ENCODE measurements around the gene MAP4K2.

Gene MAP4K2

DNA sequence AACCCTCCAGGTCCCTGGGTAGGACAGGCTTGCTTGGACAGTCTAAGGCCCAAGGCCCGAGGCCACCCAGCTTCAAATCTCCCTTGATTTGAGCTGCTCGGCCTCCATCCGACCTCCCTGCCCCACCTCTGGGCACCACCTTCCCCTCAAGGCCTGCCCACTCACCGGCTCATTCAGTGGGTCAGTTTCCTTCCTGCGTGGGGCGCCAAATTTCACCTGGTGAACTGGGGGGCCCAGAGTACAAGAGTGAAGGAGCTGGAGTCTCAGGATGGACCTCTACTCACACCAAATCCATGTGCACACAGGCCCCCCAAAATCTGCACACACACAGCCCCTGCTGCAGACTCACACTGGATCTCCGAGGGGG is 3.8 kb downstream of the MAP4K2 start:
- TF ChIP-seq, protein P1, sequence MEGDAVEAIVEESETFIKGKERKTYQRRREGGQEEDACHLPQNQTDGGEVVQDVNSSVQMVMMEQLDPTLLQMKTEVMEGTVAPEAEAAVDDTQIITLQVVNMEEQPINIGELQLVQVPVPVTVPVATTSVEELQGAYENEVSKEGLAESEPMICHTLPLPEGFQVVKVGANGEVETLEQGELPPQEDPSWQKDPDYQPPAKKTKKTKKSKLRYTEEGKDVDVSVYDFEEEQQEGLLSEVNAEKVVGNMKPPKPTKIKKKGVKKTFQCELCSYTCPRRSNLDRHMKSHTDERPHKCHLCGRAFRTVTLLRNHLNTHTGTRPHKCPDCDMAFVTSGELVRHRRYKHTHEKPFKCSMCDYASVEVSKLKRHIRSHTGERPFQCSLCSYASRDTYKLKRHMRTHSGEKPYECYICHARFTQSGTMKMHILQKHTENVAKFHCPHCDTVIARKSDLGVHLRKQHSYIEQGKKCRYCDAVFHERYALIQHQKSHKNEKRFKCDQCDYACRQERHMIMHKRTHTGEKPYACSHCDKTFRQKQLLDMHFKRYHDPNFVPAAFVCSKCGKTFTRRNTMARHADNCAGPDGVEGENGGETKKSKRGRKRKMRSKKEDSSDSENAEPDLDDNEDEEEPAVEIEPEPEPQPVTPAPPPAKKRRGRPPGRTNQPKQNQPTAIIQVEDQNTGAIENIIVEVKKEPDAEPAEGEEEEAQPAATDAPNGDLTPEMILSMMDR (IDR thresholded peaks at IDR 0.05; ENCODE audit: low read depth, low read length, missing control alignments), result no peak
- H3K4me3 ChIP-seq (ENCODE audit: low read depth, low read length), result no peak overlapping the region
- no peak overlapping the region for H3K27ac ChIP-seq
- H3K27me3 ChIP-seq (replicated peaks), result no peaks in the 10 kb centered on the region
- peaks cover 8% of the 10 kb centered on the region for H3K36me3 ChIP-seq (replicated peaks)
- in situ Hi-C loops (cut with HindIII; ENCODE audit: low pct_ligation_motif_present, low sequenced_read_pairs), result no loop called here
- DNase-seq, result no peak

DNA sequence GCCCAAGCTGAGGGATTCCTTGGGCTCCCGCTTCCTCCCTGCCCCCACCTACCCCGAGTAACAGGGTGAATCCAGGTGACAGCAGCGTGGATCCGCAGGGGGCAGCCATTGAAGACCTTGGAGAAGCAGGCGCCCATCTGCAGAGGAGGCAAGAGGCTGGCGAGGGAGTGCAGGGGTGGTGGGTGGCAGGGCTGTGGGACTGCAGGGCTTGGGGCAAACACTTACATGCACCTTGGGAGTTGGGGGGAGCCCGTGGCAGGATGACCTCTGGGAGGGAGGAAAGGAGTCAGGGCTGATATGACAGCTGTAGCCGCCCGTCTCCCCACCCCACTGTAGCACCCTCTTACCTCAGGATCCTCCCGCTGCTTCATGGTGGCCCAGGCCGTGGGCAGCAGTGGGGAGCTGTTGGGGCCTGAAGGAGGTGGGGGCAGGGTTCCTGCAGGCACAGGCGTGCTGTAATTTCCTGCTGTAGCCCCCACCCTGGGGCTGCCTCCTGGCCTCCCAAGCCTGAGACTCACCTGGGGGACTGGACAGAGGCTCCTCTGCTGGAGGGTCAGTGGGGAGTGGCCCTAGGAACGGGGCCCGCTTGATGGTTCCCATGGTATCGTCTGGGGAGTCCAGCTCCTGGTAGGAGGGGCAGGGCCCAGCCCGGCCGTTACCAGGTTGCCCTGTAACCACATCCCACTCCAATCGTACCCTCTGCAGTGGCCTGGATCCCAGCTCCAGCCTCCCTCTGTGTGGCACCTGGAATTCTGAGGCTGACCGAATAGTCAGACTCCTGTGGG is 6.1 kb downstream of the MAP4K2 start:
- no peak overlapping the region for H3K4me3 ChIP-seq (ENCODE audit: low read depth, low read length)
- in situ Hi-C loops (cut with HindIII; ENCODE audit: low pct_ligation_motif_present, low sequenced_read_pairs), result no loop called here
- TF ChIP-seq, protein P1 (IDR thresholded peaks at IDR 0.05; ENCODE audit: low read depth, low read length, missing control alignments), result no peak

DNA sequence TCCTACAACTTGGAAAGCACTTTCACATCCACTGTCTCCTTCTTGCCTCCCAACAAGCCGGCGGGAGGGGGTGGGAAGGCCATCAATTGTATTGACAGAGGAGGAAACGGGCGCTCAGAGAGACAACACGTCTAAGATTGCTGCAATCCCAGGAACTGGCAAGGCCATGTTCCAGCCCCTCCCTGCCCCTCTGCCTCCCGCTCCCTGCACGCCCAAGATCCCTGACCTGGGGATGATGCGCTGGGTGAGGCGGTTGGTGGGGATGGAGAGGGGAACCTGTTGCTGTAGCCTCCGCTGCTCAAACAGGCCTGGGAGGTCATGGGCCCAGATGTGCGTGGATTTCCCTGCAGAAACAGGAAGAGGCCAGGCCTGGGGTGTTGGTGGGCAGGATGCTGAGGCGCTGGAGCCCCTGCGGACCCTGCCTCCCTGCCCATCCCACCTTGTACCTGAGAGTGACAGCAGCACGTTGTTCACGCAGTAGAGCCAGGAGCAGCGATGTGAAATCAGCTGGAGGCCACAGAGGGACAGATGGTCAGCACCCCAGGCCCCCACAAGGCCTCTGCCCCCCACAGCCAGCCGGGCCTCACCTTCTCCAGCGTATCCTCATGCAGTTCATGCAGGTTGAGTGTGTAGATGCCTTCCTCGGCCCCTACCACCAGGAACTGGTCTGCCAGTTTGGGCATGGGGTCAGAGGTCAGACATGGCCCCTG is 6.8 kb downstream of the MAP4K2 start:
- in situ Hi-C loops (cut with HindIII; ENCODE audit: low pct_ligation_motif_present, low sequenced_read_pairs), result no loop called here
- peaks cover 8% of the 10 kb centered on the region for H3K36me3 ChIP-seq (replicated peaks)
- TF ChIP-seq, protein P1 (IDR thresholded peaks at IDR 0.05; ENCODE audit: low read depth, low read length, missing control alignments), result no peak
- no peak for DNase-seq
- H3K27me3 ChIP-seq (replicated peaks), result no peaks in the 10 kb centered on the region
- H3K27ac ChIP-seq, result no peak overlapping the region
- no peak overlapping the region for H3K4me3 ChIP-seq (ENCODE audit: low read depth, low read length)

More for the DNA sequence above, 6.1 kb downstream of the MAP4K2 start:
- DNase-seq, result no peak
- H3K27me3 ChIP-seq (replicated peaks), result no peaks in the 10 kb centered on the region
- H3K27ac ChIP-seq, result no peak overlapping the region
- peaks cover 8% of the 10 kb centered on the region for H3K36me3 ChIP-seq (replicated peaks)

DNA sequence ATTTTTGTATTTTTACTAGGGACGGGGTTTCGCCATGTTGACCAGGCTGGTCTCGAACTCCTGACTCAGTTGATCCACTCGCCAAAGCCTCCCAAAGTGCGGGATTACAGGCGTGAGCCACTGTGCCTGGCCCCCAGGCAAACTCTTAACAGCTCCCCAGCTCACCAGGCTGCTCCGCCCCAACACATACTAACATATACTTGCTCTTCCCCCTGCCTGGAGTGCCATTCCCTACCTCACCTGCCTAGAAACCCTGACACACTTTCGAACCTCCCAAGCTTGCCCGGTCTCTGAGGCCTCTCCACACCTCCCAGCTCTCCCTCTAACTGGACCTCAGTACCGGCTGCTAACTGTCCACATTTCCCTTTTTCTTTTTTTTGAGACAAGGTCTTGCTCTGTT is 8.5 kb downstream of the MAP4K2 start:
- TF ChIP-seq, protein P1 (IDR thresholded peaks at IDR 0.05; ENCODE audit: low read depth, low read length, missing control alignments), result no peak
- in situ Hi-C loops (cut with HindIII; ENCODE audit: low pct_ligation_motif_present, low sequenced_read_pairs), result no loop called here

DNA sequence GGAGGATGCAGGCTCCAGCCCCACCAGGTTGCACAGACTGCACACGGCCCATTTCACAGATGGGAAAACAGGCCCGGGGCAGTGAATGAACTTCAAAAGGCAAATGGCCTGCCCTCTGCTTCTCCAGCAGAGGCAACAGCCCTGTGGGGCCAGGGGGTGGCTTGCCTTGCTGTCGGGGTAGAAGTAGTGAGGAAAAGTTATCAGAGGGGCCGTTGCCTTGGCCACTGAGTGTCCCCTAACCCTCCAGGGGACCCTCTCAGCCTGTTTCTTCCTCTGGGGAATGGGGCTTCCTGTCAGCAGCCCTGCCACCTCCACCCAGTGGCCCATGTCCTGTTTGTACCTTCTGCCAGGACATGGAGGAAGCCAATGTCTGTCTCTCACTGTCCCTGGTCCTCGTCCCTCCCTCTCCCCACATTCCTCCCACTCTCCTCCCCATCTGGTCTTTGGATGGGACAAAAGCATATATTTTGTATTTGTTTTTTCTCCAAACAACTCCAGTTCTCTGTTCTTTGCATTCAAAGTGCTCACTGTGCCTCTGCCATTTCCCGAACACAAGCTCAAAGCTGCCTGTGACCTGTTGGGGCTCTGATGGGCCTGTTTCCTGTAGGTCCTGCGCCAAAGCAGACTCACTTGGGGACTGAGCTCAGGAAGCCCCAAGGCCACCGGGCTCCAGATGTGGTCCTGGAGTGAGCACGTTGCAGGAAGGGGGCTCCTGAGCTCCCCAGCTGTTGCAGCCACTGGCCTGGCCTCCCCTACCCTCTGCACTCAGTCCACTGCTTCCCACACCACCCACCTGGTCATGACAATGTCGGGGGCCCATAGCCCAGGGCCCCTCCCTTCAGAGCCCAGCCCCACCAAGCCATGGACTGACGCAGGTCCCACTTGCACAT is 9.5 kb downstream of the MAP4K2 start:
- no peaks in the 10 kb centered on the region for H3K27me3 ChIP-seq (replicated peaks)
- H3K27ac ChIP-seq, result no peak overlapping the region
- TF ChIP-seq, protein P1 (IDR thresholded peaks at IDR 0.05; ENCODE audit: low read depth, low read length, missing control alignments), result no peak
- H3K4me3 ChIP-seq (ENCODE audit: low read depth, low read length), result no peak overlapping the region
- H3K36me3 ChIP-seq (replicated peaks), result peaks cover 15% of the 10 kb centered on the region
- DNase-seq, result no peak
- in situ Hi-C loops (cut with HindIII; ENCODE audit: low pct_ligation_motif_present, low sequenced_read_pairs), result no loop called here

More for the DNA sequence above, 8.5 kb downstream of the MAP4K2 start:
- Histone ChIP-seq H3K27ac (no peak overlapping the region), H3K36me3 (replicated peaks) (peaks cover 10% of the 10 kb centered on the region), H3K4me3 (ENCODE audit: low read depth, low read length) (no peak overlapping the region), H3K27me3 (replicated peaks) (no peaks in the 10 kb centered on the region)
- DNase-seq, result no peak
